NK-92 treated with Interleukin-12 subunit alpha and Interleukin-12 subunit beta, amount 100 ng/mL, for 24 hours (cell line): ENCODE data around the gene FLCN.

Experiments used
- DNase-seq: peaks from one replicate; lab custom pipeline; 2025; lab: John Stamatoyannopoulos, UW

FLCN gene

GRCh38 chr17:17184985-17185757 lies 51.8 kb downstream of the FLCN start:
- DNase-seq: peak; percentile 22

GRCh38 chr17:17183744-17184143 lies 53.2 kb downstream of the FLCN start:
- DNase-seq: no peak

DNA sequence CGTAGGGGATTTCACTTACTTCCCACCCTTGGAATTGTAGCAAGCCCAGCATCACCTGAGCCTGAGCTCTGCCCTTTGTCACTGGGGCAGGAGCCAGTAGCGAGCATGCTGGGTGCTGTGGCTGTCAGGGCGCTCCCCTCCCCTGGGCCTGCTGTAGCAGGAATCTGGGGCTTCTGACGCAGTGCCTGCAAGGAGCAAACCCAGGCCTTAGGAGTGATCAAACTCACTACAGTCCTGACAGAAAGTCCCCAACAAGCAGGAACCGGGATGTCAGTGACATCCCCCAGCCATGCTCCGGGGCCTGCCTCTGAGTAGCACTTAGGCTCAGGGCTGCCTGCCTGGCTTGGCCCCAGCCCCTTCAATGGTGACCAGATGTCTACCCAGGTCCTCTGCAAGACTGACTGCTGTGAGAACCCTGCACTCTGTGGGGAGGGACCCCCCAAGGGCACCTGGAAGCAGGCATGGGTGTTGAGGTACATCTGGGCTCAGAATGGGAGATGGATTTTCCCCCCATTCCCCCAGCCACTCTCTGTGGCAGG lies 54.3 kb downstream of the FLCN start:
- DNase-seq: no peak

GRCh38 chr17:17181666-17182597 lies 55.0 kb downstream of the FLCN start:
- DNase-seq: no peak

DNA sequence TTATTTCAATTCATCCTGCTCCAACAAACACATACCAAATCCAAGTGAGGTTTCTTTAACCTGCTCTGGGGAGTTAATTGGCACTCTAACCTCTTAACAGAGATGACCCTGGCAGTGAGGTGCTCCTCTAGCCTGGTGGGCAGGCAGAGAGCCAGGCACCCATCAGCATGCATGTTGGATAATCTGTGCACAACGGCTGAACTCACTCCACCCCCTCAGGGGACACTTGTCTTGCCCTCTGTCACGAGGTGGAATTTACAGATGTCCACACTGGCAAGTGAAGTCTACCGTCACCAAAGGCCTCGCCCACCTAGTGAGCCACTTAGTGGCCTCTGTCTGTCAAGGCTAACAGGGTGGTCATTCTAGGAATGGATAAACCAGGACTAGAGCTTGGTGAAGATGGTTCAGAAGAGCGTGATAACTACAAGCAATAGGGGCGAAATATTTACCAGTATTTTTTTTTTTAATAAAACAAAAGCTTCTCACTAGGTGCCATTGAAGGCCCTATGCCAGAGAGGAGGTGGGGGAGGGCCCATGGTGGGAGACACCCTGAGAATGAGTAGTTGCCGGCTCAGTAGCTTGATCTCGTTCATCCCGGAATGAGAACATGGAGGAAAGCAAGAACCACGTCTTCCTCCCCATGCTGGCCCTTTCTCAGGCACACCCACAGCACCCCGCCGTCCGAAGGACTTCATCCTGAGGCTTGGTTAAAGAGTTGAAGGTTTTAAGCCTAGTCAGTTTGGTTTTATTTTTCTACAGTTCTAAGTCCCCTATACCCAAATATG lies 56.0 kb downstream of the FLCN start:
- DNase-seq: no peak

- no peak for DNase-seq
These were observed 56.8 kb downstream of the FLCN start for GRCh38 chr17:17180141-17180603.

GRCh38 chr17:17179371-17179827 lies 57.6 kb downstream of the FLCN start:
- no peak for DNase-seq

GRCh38 chr17:17177176-17177575 lies 59.8 kb downstream of the FLCN start:
- no peak for DNase-seq

DNA sequence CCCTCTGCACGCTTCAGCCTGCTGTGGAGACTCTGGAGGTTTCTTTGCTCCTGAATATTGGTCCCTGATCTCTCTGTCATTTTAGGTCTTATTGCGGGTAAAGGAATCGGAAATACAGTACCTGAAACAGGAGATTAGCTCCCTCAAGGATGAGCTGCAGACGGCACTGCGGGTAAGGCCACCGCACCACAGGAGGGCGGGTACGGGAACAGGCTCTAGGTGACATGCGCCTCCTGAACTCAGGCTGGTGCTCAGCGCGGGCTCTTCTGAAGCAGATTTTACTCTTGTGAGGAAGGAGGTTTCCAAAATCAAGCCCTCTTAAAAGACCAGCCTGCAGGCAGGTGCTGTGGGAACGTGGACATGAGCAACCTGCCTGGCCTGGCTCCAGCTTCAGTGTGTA lies 60.6 kb downstream of the FLCN start:
- no peak for DNase-seq

DNA sequence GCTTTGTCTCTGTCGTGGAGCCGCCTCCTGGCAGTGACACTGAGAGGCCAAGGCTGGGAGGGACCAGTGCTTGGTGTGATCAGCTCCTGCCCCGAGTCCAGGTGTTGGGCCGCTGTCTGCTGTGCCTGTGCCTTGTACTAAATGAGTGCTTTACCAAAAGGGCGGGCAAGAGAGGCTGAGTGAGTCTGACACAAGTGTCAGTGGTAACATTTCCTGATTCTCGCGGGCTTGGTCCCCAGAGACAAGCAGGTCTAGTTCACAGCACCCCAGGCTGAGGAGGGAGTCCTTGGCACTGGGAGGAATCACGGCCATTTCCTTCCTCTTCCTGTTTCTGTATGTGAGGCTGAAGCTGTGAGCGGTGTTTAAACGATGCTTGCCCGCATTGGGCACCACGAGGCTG lies 61.1 kb downstream of the FLCN start:
- DNase-seq: no peak

GRCh38 chr17:17175340-17175739 lies 61.6 kb downstream of the FLCN start:
- DNase-seq: no peak

- DNase-seq: no peak
These were observed 63.0 kb downstream of the FLCN start for GRCh38 chr17:17173921-17174320.

- DNase-seq: no peak
These were observed 64.0 kb downstream of the FLCN start for GRCh38 chr17:17172990-17173389.

DNA sequence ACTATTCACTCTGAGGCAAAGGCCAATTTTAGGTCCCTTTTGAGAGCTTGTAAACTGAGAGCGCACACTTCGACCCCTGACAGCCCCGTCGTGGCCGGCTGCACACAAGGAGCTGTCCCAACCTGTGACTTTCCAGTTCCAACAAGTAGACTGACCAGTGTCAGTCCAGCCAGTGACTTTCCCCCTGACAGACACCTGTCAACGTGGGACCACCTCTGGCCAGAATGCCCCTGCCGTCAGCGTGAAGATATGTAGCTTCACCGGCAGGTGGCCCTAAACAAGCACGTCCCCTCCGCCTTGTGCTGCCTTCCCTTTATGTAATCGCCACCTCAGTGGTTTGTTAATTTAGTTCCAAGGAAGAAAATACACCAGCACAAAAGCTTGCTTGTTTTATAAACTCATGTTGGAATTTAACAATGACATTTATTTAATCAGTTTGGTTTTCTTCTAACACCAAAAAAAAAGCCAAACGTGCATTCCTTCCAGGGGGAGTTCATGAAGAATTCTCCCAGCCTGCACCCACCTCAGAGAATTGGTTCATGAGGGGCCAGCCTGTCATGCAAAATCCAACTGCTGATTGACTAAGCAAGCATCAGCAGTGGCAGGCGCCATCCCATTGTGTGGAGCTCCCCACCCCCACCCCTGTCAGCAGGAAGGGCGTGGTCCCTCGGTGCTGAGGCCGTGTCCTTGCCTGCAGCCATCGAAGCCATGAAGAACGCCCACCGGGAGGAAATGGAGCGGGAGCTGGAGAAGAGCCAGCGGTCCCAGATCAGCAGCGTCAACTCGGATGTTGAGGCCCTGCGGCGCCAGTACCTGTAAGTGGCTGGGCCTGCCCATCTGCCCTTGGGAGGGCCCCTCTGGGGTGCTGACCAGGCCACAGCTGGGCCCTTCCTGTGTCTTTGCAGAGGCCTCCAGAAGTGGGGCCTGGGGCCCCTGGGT lies 64.7 kb downstream of the FLCN start:
- DNase-seq: no peak

GRCh38 chr17:17171186-17171585 lies 65.8 kb downstream of the FLCN start:
- no peak for DNase-seq

GRCh38 chr17:17170346-17170985 lies 66.5 kb downstream of the FLCN start:
- no peak for DNase-seq

DNA sequence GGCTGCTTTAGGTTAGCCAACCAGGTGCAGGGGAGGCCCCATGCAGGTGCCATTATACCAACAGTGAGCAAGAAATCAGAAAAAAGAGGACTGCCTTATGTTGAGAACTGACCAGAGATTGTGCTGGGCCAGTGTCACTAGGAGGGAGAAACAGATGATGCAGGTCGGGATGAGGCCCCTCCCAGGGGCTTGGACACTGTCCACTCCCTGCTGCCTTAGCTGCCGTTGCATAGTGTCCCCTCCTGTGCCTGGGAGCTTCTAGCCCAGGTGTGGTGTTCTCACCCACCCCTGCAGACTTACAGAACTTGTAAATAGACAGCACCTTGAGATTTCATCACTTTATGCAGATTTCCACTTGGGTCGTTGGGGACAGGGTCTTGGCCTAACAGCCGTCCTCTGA lies 67.6 kb downstream of the FLCN start:
- DNase-seq: no peak

DNA sequence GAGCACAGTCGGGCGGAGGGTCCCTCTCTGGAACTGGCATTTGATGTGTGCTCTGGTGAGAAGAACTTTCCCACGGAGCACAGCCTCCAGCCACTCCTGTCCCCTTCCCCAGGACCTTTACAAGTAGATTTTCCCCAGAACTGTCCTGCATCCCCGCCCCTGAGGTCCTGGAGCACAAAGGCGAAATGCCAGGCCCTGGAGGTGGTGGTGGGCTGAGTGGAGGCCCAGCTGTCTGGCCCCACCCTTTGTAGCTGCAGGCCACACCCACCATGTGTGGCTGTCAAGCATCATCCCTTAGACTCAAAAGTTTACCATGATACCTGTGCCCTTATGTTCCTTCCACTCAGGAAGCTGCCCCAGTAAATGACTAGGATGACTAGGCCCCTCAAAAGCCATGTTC lies 68.6 kb downstream of the FLCN start:
- no peak for DNase-seq

GRCh38 chr17:17167986-17168385 lies 69.0 kb downstream of the FLCN start:
- DNase-seq: no peak

GRCh38 chr17:17167356-17167755 lies 69.6 kb downstream of the FLCN start:
- no peak for DNase-seq
